Chondrocyte (in vitro differentiated cells): ENCODE results near the gene FABP6. TPM values are rescaled to one million over a fixed set of nuclear protein-coding genes. Genes with fewer than 3 reads are reported as not detected.

Experiments used
- DNase-seq: peaks from one replicate; pipeline ENCODE4 v3.0.0; 2021; ENCODE audit warnings: mixed read lengths, low spot score
- H3K27ac Mint-ChIP-seq: one replicate; pipeline ENCODE4 v1.8.0; 2021; ENCODE audit warnings: mild to moderate bottlenecking, moderate library complexity, mixed read lengths; ENCODE audit not compliant: unreplicated experiment
- H3K27me3 Mint-ChIP-seq: 2 replicates; pipeline ENCODE4 v1.8.0; 2021; ENCODE audit warnings: low read depth, mixed read lengths
- H3K36me3 Mint-ChIP-seq: 2 replicates; pipeline ENCODE4 v1.8.0; 2021; ENCODE audit warnings: low read depth, mixed read lengths
- H3K4me1 Mint-ChIP-seq: 2 replicates; pipeline ENCODE4 v1.8.0; 2021; ENCODE audit warnings: low read depth, mild to moderate bottlenecking, mixed read lengths
- H3K4me3 Mint-ChIP-seq: one replicate; pipeline ENCODE4 v1.8.0; 2021; ENCODE audit warnings: mild to moderate bottlenecking, moderate library complexity, mixed read lengths; ENCODE audit not compliant: unreplicated experiment
- H3K9me3 Mint-ChIP-seq: 2 replicates; pipeline ENCODE4 v1.8.0; 2021; ENCODE audit warnings: low read depth, mixed read lengths
- total RNA-seq: library from RNA; stranded (reverse); gene quantifications from 3 replicates; pipeline ENCODE4 v1.2.1, GENCODE V29; 2021
- TF ChIP-seq, protein P1 (sequence below): fragments of 200-600 bp; sonication (generic); IDR thresholded peaks from 2 replicates; pipeline ENCODE4 v1.5.0; 2021; ENCODE audit warnings: antibody characterized with exemption, mild to moderate bottlenecking, moderate library complexity

The FABP6 gene
- total RNA-seq, 1 donor from 2014 or later = not detected

DNA sequence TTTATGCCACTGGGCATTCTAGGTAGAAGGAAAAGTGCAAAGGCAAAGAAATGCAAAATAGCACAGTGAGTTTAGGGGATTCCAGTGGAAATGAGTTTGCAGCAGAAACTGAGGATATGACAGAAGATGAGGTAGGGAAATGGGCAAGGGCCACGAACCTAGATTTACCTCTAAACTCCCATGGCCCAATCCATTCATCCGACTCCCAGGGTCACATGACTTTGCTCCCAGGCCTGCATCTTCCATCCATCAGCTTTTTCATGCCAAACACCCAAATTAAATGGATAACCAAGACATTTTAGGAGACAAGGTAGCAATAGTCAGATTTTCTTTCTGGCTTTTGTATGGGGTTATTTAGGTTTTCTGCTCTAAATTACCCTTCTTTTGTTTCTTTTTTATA is 22.2 kb upstream of the FABP6 start:
- no peaks in the 10 kb centered on the region for H3K36me3 Mint-ChIP-seq
- no peak for DNase-seq
- H3K27me3 Mint-ChIP-seq = no peaks in the 10 kb centered on the region
- H3K4me3 Mint-ChIP-seq = no peak overlapping the region
- H3K9me3 Mint-ChIP-seq = no peaks in the 10 kb centered on the region
- H3K4me1 Mint-ChIP-seq = no peaks in the 10 kb centered on the region
- no peak overlapping the region for H3K27ac Mint-ChIP-seq
- TF ChIP-seq, protein P1, sequence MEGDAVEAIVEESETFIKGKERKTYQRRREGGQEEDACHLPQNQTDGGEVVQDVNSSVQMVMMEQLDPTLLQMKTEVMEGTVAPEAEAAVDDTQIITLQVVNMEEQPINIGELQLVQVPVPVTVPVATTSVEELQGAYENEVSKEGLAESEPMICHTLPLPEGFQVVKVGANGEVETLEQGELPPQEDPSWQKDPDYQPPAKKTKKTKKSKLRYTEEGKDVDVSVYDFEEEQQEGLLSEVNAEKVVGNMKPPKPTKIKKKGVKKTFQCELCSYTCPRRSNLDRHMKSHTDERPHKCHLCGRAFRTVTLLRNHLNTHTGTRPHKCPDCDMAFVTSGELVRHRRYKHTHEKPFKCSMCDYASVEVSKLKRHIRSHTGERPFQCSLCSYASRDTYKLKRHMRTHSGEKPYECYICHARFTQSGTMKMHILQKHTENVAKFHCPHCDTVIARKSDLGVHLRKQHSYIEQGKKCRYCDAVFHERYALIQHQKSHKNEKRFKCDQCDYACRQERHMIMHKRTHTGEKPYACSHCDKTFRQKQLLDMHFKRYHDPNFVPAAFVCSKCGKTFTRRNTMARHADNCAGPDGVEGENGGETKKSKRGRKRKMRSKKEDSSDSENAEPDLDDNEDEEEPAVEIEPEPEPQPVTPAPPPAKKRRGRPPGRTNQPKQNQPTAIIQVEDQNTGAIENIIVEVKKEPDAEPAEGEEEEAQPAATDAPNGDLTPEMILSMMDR = no peak

- no peak overlapping the region for H3K4me3 Mint-ChIP-seq
- no peak for DNase-seq
- H3K27ac Mint-ChIP-seq = no peak overlapping the region
- TF ChIP-seq, protein P1 = no peak
- H3K4me1 Mint-ChIP-seq = no peaks in the 10 kb centered on the region
- no peaks in the 10 kb centered on the region for H3K36me3 Mint-ChIP-seq
- H3K9me3 Mint-ChIP-seq = no peaks in the 10 kb centered on the region
- H3K27me3 Mint-ChIP-seq = no peaks in the 10 kb centered on the region
Measured at GRCh38 chr5:160209917-160210316, 19.4 kb upstream of the FABP6 start.

- Mint-ChIP-seq H3K4me3 (no peak overlapping the region), H3K27ac (no peak overlapping the region), H3K9me3 (no peaks in the 10 kb centered on the region), H3K36me3 (no peaks in the 10 kb centered on the region), H3K4me1 (no peaks in the 10 kb centered on the region), H3K27me3 (peaks cover under 1% of the 10 kb centered on the region)
- DNase-seq = no peak
- TF ChIP-seq, protein P1 = no peak
Measured at GRCh38 chr5:160210606-160211005, 18.7 kb upstream of the FABP6 start.

- Mint-ChIP-seq H3K4me3 (no peak overlapping the region), H3K4me1 (no peaks in the 10 kb centered on the region), H3K36me3 (no peaks in the 10 kb centered on the region), H3K27me3 (peaks cover 4% of the 10 kb centered on the region), H3K9me3 (no peaks in the 10 kb centered on the region), H3K27ac (no peak overlapping the region)
- TF ChIP-seq, protein P1 = no peak
- DNase-seq = no peak
Measured at GRCh38 chr5:160211352-160211751, 18.0 kb upstream of the FABP6 start.

- peaks cover 4% of the 10 kb centered on the region for H3K27me3 Mint-ChIP-seq
- TF ChIP-seq, protein P1 = no peak
- no peak for DNase-seq
- no peak overlapping the region for H3K4me3 Mint-ChIP-seq
- H3K9me3 Mint-ChIP-seq = no peaks in the 10 kb centered on the region
- no peaks in the 10 kb centered on the region for H3K4me1 Mint-ChIP-seq
- no peak overlapping the region for H3K27ac Mint-ChIP-seq
- H3K36me3 Mint-ChIP-seq = no peaks in the 10 kb centered on the region
Measured at GRCh38 chr5:160213537-160213936, 15.8 kb upstream of the FABP6 start.
